Gastroesophageal sphincter (tissue), 4 donors: Measurements from ENCODE around the gene WNT3. TPM values are rescaled to one million over a fixed set of nuclear protein-coding genes. Genes with fewer than 3 reads are reported as not detected.

ENCODE experiments used
- ATAC-seq: fragments of 150-250 bp; one replicate; pipeline ENCODE4 v1.9.1; 2016; ENCODE audit warnings: mild to moderate bottlenecking, moderate library complexity
- H3K27ac ChIP-seq, 4 donors: fragments of 200-600 bp; sonication (generic) in 3 of 4; 1 replicate in 3 of 4; 2 replicates in 1 of 4; pipeline ENCODE4 v1.5.1; 2016 to 2019
- H3K27me3 ChIP-seq: fragments of 200-600 bp; sonication (generic); one replicate; pipeline ENCODE4 v1.5.1; 2019
- H3K36me3 ChIP-seq, 2 donors: fragments of 200-600 bp; sonication (generic); one replicate each; pipeline ENCODE4 v1.5.1; 2019; ENCODE audit warnings: control low read depth in 1 of 2
- H3K4me1 ChIP-seq, 3 donors: fragments of 200-600 bp; sonication (generic); 1 replicate in 2 of 3; 2 replicates in 1 of 3; pipeline ENCODE4 v1.5.1; 2016 to 2019; ENCODE audit warnings: control low read depth in 2 of 3
- H3K4me3 ChIP-seq, 2 donors: fragments of 200-600 bp; sonication (generic); one replicate each; pipeline ENCODE4 v1.5.1; 2019; ENCODE audit warnings: mild to moderate bottlenecking in 1 of 2, moderate library complexity in 1 of 2
- H3K9me3 ChIP-seq, 3 donors: fragments of 200-600 bp; sonication (generic); one replicate each; pipeline ENCODE4 v1.5.1; 2017 to 2019; ENCODE audit warnings: control low read depth in 2 of 3
- EP300 ChIP-seq: sonication (generic); formaldehyde crosslinking; IDR thresholded peaks from one replicate; pipeline ENCODE4 v1.6.1; 2017; ENCODE audit warnings: antibody characterized with exemption, mild to moderate bottlenecking
- POLR2A ChIP-seq, 2 donors: fragments of 450-650 bp; IDR thresholded peaks; one replicate each; pipeline ENCODE4 v1.6.1; 2017; ENCODE audit warnings: antibody characterized with exemption in 2 of 2, mild to moderate bottlenecking in 2 of 2, moderate library complexity in 1 of 2
- POLR2AphosphoS5 ChIP-seq: sonication (generic); formaldehyde crosslinking; IDR thresholded peaks from one replicate; pipeline ENCODE4 v1.6.1; 2017; ENCODE audit warnings: antibody characterized with exemption
- WGBS, 2 donors: methylation state at CpG; one replicate each; pipeline ENCODE4 v1.1.5; 2018; ENCODE audit warnings: low coverage in 1 of 2; 5-methylcytosine and 5-hydroxymethylcytosine counted together
- total RNA-seq, 4 donors: library from RNA; depleted of rRNA; stranded (reverse); fragments of >200 nt; gene quantifications; one replicate each; pipeline ENCODE4 v1.1.0, GENCODE V29; 2016
- TF ChIP-seq, protein P1 (sequence below), 4 experiments: fragments of 200-600 bp in 2 of 4; fragments of 450-650 bp in 2 of 4; sonication (generic) in 1 of 4; IDR thresholded peaks; one replicate each; pipeline ENCODE4 v1.5.1; 2017 to 2019; ENCODE audit warnings: antibody characterized with exemption in 4 of 4, mild to moderate bottlenecking in 2 of 4, moderate library complexity in 2 of 4

The WNT3 gene
- total RNA-seq, 4 donors from 2014 or later, result 0.62 to 1.4 (median 0.99) TPM

DNA sequence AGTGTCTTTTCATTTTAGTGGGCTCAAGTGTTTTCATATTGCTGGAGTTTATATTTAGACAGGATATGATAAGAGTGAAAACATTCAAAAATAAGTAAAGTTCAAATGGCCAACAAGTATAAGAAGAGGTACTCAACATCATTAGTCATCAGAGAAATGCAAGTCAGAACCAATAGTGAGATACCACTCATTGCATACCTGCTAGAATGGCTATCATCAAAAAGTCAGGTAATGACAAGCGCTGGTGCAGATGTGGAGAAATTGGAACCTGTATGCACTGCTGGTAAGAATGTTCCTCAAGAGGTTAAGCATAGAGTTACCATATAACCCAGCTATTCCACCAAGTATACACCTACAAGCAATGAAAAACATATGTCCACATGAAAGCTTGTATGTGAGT lies 87.8 kb downstream of the WNT3 start:
- H3K27me3 ChIP-seq, result no peaks in the 10 kb centered on the region
- H3K27ac ChIP-seq, result no peak overlapping the region
- H3K4me3 ChIP-seq, result no peak overlapping the region
- ATAC-seq, result no peak
- H3K9me3 ChIP-seq, result no peaks in the 10 kb centered on the region
- H3K4me1 ChIP-seq, result no peaks in the 10 kb centered on the region
- WGBS, 2 donors, result 100% methylated on average over 1 of the region's 1 CpG
- TF ChIP-seq POLR2AphosphoS5, result no peak
- no peak for TF ChIP-seq POLR2A (IDR thresholded peaks at IDR 0.05)
- TF ChIP-seq, protein P1, sequence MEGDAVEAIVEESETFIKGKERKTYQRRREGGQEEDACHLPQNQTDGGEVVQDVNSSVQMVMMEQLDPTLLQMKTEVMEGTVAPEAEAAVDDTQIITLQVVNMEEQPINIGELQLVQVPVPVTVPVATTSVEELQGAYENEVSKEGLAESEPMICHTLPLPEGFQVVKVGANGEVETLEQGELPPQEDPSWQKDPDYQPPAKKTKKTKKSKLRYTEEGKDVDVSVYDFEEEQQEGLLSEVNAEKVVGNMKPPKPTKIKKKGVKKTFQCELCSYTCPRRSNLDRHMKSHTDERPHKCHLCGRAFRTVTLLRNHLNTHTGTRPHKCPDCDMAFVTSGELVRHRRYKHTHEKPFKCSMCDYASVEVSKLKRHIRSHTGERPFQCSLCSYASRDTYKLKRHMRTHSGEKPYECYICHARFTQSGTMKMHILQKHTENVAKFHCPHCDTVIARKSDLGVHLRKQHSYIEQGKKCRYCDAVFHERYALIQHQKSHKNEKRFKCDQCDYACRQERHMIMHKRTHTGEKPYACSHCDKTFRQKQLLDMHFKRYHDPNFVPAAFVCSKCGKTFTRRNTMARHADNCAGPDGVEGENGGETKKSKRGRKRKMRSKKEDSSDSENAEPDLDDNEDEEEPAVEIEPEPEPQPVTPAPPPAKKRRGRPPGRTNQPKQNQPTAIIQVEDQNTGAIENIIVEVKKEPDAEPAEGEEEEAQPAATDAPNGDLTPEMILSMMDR (IDR thresholded peaks at IDR 0.05), result no peak
- no peak for TF ChIP-seq EP300
- H3K36me3 ChIP-seq, result peaks cover 0 to 58% of the 10 kb centered on the region in 2 donors

DNA sequence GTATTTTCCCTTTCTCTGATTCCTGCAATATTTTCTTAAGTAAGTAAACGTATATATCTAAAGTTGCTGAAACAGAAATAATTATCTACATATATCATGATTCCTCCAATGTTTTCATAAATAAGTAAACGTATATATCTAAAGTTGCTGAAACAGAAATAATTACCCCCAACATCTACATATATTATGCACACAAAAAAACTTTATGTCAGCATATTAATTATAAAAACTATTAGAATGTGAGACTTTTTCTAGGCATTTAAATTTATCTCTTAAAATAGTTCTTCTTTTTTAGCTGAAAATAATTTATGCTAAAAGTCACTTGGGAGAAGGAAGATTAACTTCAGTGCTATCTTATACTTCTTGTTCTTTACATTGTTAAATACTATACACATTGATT lies 88.5 kb downstream of the WNT3 start:
- no peak overlapping the region for H3K4me3 ChIP-seq
- H3K27ac ChIP-seq, result no peak overlapping the region
- WGBS, 2 donors, result 82 to 100% methylated on average over 2 of the region's 2 CpGs
- H3K9me3 ChIP-seq, result no peaks in the 10 kb centered on the region
- no peak for ATAC-seq
- peaks cover 0 to 58% of the 10 kb centered on the region in 2 donors for H3K36me3 ChIP-seq
- no peaks in the 10 kb centered on the region for H3K27me3 ChIP-seq
- TF ChIP-seq EP300, result no peak
- TF ChIP-seq, protein P1 (IDR thresholded peaks at IDR 0.05), result no peak
- TF ChIP-seq POLR2AphosphoS5, result no peak
- TF ChIP-seq POLR2A (IDR thresholded peaks at IDR 0.05), result no peak
- H3K4me1 ChIP-seq, result no peaks in the 10 kb centered on the region

DNA sequence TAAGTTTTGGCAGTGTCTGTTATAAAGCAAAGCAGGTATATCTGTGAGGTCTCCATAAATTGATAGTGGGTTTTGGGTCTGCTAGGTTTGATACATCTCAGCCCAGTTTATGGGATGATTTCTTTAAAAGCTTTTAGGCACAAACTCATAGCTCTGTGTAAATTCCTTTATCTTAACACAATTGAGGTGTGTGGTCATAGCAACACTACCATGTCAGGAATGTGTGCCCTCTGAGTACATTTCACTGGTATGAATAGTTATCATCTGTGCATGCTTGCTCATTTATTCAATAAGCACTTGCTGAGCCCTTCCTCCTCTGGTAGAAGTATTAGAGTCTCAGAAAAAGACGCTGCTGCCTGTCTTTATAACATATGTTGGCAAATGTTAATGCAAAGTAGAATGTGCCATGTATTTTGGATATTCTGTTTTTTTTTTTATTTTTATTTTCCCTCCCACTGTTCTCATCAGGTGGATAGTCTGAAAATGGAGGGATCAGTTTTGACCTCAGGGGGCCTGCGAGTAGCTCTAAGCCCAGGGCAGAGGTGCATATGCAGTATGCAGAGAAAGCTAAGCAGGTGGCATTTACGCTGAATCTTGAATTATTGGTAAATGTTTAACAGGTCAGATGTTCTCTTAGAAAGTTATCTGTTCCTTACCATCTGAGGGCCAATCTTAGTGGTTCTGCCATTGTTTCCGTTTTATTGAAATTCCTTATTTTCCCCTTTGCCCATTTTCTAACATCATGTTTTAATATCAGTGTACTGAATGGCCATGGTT lies 90.7 kb downstream of the WNT3 start:
- Histone ChIP-seq H3K4me1 (no peaks in the 10 kb centered on the region), H3K4me3 (no peak overlapping the region), H3K27me3 (no peaks in the 10 kb centered on the region), H3K9me3 (no peaks in the 10 kb centered on the region), H3K36me3 (peaks cover 0 to 54% of the 10 kb centered on the region in 2 donors), H3K27ac (no peak overlapping the region)
- ATAC-seq, result no peak
- 91 to 93% methylated on average over 3 to 4 of the region's 4 CpGs for WGBS, 2 donors
- TF ChIP-seq, protein P1 (IDR thresholded peaks at IDR 0.05), result no peak
- no peak for TF ChIP-seq POLR2AphosphoS5
- TF ChIP-seq POLR2A (IDR thresholded peaks at IDR 0.05), result no peak
- no peak for TF ChIP-seq EP300

DNA sequence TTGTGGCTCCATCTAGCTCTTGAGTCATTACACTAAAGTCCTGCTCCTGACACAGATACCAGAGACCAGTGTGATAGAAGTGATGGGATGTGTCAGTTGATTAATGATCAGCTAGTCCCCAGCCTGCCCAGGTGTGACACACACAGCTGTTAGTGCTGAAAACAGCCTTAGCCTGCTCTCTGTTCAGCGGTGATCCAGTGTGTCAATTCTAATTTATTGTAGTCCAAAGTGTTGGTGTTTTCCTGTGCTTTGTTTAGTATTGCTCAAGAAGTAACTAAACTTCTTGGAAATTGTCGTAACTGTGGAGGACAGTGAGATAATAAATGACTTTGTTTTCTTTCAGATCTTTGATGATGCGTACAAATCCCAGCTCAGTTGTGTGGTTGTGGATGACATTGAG lies 92.3 kb downstream of the WNT3 start:
- no peak overlapping the region for H3K4me3 ChIP-seq
- no peaks in the 10 kb centered on the region for H3K27me3 ChIP-seq
- H3K9me3 ChIP-seq, result no peaks in the 10 kb centered on the region
- WGBS, 2 donors, result 81 to 85% methylated on average over 2 to 3 of the region's 3 CpGs
- no peaks in the 10 kb centered on the region for H3K4me1 ChIP-seq
- H3K27ac ChIP-seq, result no peak overlapping the region
- H3K36me3 ChIP-seq, result peaks cover 0 to 58% of the 10 kb centered on the region in 2 donors
- no peak for TF ChIP-seq EP300
- no peak for TF ChIP-seq POLR2A (IDR thresholded peaks at IDR 0.05)
- TF ChIP-seq, protein P1 (IDR thresholded peaks at IDR 0.05), result no peak
- TF ChIP-seq POLR2AphosphoS5, result no peak
- no peak for ATAC-seq

DNA sequence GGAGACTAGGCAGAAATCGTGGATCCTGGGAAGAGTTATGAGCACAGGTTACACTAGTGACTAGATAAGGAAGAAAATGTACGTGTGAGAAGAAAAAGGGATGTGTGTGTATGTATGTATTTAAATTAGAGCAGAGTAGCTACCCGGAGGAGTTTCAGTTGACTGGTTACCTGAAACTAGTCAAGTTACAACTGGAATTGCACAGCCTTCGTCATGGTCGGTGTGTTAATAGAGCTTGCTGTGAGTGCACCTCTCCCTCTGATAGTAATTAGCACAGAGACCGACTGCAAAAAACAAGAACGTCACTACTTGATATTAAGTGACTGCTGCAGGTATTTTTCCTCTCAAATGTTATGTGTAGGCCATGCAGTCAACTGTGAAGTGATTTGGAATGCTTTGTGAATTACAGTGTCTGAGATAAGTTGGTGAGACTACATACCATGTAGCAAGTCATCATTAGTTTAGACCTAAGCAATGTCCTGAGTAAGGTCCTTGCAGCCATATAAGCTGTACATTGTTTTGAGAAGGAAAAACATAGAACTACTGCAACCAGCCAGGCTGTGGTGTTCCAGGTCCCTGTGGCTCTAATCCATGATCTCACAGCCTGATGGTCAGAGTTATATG lies 95.7 kb downstream of the WNT3 start:
- 63 to 77% methylated on average over 7 of the region's 7 CpGs for WGBS, 2 donors
- no peaks in the 10 kb centered on the region for H3K9me3 ChIP-seq
- ATAC-seq, result no peak
- H3K4me3 ChIP-seq, result no peak overlapping the region
- no peaks in the 10 kb centered on the region for H3K27me3 ChIP-seq
- no peaks in the 10 kb centered on the region for H3K4me1 ChIP-seq
- TF ChIP-seq EP300 (no peak), POLR2AphosphoS5 (no peak), POLR2A (IDR thresholded peaks at IDR 0.05) (no peak)
- TF ChIP-seq, protein P1 (IDR thresholded peaks at IDR 0.05), result no peak
- peaks cover 0 to 42% of the 10 kb centered on the region in 2 donors for H3K36me3 ChIP-seq
- no peak overlapping the region for H3K27ac ChIP-seq
